GM19328 (cell line): Measurements from ENCODE around the gene SLC35D3.
"Not testable (repeated sequence)": the region's sequence is repeated elsewhere in the genome, so short reads cannot be mapped to it uniquely, and the experiment has no call there.

ENCODE experiments used
- ATAC-seq: cut with Tn5 transposase; IDR thresholded peaks from one replicate; pipeline ENCODE4 v1.9.1; 2021; ENCODE audit warnings: mild to moderate bottlenecking, moderate library complexity; ENCODE audit not compliant: unreplicated experiment

Gene SLC35D3

GRCh38 chr6:136963259-136963658 is 41.2 kb downstream of the SLC35D3 start:
- ATAC-seq, result no peak

GRCh38 chr6:136964398-136964797 is 42.3 kb downstream of the SLC35D3 start:
- ATAC-seq, result no peak

- ATAC-seq, result no peak
Observed at GRCh38 chr6:136967876-136968752, 46.0 kb downstream of the SLC35D3 start.

DNA sequence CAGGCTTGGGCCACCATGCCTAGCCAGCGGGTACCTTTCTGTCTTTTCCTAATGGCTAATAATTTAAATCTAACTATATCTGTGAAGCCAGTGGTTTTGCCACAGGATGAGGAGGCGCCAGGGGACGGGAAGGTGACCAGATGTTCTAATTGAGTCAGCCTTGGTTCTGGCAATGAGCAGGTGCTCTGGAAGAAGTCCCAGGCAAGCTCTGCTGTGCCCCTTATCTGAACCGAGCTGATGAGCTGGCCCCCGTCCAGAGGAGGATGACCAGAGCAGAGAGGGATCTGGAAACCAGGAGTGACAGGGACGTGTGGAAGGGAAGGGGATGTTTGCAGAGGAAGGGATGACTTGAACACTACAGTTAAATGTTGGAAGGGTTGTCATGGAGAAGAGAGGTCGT is 46.7 kb downstream of the SLC35D3 start:
- no peak for ATAC-seq

DNA sequence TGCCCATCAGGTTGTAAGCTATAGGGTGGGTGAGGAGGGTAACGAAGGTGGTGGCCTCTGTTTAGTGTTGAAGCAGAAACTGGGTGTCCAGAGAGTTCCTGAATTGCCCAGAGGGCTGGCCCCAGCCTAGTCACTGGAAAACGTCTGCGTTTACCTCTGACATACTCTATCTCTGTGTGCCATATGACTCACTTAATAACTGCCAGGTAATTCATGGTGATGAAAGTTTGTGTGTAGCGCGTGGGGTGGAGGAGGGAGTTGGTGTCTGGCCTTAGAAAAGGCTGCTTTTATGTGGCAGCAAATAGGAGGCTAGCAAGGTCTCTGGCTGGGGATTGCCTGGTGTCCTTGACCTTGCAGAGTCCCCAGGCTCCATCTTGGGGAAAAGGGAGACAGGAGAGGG is 47.3 kb downstream of the SLC35D3 start:
- ATAC-seq, result no peak

- ATAC-seq, result no peak
Observed at GRCh38 chr6:136969930-136970329, 47.8 kb downstream of the SLC35D3 start.

DNA sequence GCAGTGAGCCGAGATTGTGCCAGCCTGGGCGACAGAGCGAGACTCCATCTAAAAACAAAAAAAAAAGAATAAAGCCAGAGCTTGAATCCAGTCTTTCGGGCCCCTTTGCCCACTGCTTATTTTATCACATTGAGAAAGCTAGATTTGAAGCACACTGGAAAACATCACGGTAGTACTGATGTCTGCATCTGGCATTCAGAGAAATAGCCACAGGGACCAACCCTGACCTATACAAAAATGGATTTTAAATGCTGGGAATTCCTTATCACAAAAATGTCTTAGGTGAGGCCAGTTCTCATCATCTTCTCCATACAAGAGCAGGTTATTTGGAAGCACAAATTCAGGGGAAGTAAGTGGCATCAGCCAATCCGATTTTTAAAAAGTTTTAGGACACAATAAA is 49.5 kb downstream of the SLC35D3 start:
- no peak for ATAC-seq

GRCh38 chr6:136973781-136974180 is 51.7 kb downstream of the SLC35D3 start:
- ATAC-seq, result not testable (repeated sequence)
